SK-N-SH (cell line): ENCODE results near the gene C10orf90. TPM values are rescaled to one million over a fixed set of nuclear protein-coding genes. Genes with fewer than 3 reads are reported as not detected.

Source experiments
- CTCF ChIA-PET: fragments of 300-600, 350-600 bp; formaldehyde crosslinking; extraction: SDS; loops from one replicate; lab custom pipeline; 2021; lab: Yijun Ruan, JAX
- POLR2A ChIA-PET: fragments of 350-600 bp; sonication (Branson Sonifier 250); formaldehyde crosslinking; extraction: SDS; loops from one replicate; lab custom pipeline; 2020; ENCODE audit warnings: antibody characterized with exemption, inconsistent platforms; lab: Yijun Ruan, JAX
- DNase-seq: peaks from one replicate; pipeline ENCODE4 v3.0.0; 2012
- H2AFZ ChIP-seq: fragments of 200-600 bp; sonication (generic); 2 replicates; pipeline ENCODE4 v1.8.1; 2016; ENCODE audit warnings: antibody characterized with exemption, mild to moderate bottlenecking, low read depth
- H3F3A ChIP-seq: fragments of 200-600 bp; sonication (generic); replicated peaks from 2 replicates; pipeline ENCODE3; 2016; ENCODE audit warnings: antibody characterized with exemption, mild to moderate bottlenecking; ENCODE audit not compliant: insufficient read depth
- H3K27ac ChIP-seq, 2 experiments: fragments of 200-500 bp in 1 of 2; fragments of 200-600 bp in 1 of 2; sonication (Bioruptor generic) in 1 of 2; sonication (generic), shearing (Covaris generic) in 1 of 2; 2 replicates each; pipeline versions ENCODE4 v1.5.1 to v1.6.1; 2014 to 2016; ENCODE audit warnings: low read depth in 2 of 2, inconsistent platforms in 1 of 2, low read length in 1 of 2, mild to moderate bottlenecking in 1 of 2, mixed read lengths in 1 of 2
- H3K27me3 ChIP-seq: fragments of 200-600 bp; sonication (generic), shearing (Covaris generic); 2 replicates; pipeline ENCODE4 v1.6.1; 2016; ENCODE audit warnings: mixed run types; ENCODE audit not compliant: insufficient read depth
- H3K36me3 ChIP-seq, 2 experiments: fragments of 200-500 bp in 1 of 2; fragments of 200-600 bp in 1 of 2; sonication (Bioruptor generic) in 1 of 2; sonication (generic) in 1 of 2; replicated peaks in 1 of 2; 2 replicates each; pipeline versions ENCODE3 to v1.5.1; 2014 to 2016; ENCODE audit warnings: low read length in 1 of 2, mild to moderate bottlenecking in 1 of 2; ENCODE audit not compliant: insufficient read depth in 2 of 2, control insufficient read depth in 1 of 2
- H3K4me1 ChIP-seq, 2 experiments: fragments of 200-500 bp in 1 of 2; fragments of 200-600 bp in 1 of 2; sonication (Bioruptor generic) in 1 of 2; sonication (generic), shearing (Covaris generic) in 1 of 2; 2 replicates each; pipeline versions ENCODE4 v1.5.1 to v1.6.1; 2014 to 2016; ENCODE audit warnings: low read depth in 1 of 2, low read length in 1 of 2, mixed run types in 1 of 2; ENCODE audit not compliant: insufficient read depth in 2 of 2, control insufficient read depth in 1 of 2
- H3K4me2 ChIP-seq: fragments of 200-600 bp; sonication (generic), shearing (Covaris generic); 2 replicates; pipeline ENCODE4 v1.6.1; 2017; ENCODE audit warnings: mixed run types
- H3K4me3 ChIP-seq, 2 experiments: fragments of 200-500 bp in 1 of 2; fragments of 200-600 bp in 1 of 2; sonication (Bioruptor generic) in 1 of 2; sonication (generic), shearing (Covaris generic) in 1 of 2; 2 replicates each; pipeline versions ENCODE4 v1.5.1 to v1.8.1; 2014 to 2016; ENCODE audit warnings: low read depth in 2 of 2, inconsistent platforms in 1 of 2, low read length in 1 of 2, mild to moderate bottlenecking in 1 of 2, mixed read lengths in 1 of 2, moderate library complexity in 1 of 2
- H3K79me2 ChIP-seq: fragments of 200-600 bp; sonication (generic); 2 replicates; pipeline ENCODE4 v1.8.1; 2017; ENCODE audit warnings: mild to moderate bottlenecking; ENCODE audit not compliant: insufficient read depth
- H3K9ac ChIP-seq: fragments of 200-600 bp; sonication (generic); 2 replicates; pipeline ENCODE4 v1.6.1; 2017; ENCODE audit warnings: mixed run types
- H3K9me2 ChIP-seq: fragments of 200-600 bp; sonication (generic); 2 replicates; pipeline ENCODE4 v1.6.1; 2017; ENCODE audit warnings: mixed run types
- H3K9me3 ChIP-seq: fragments of 200-600 bp; sonication (generic); 2 replicates; pipeline ENCODE4 v1.6.1; 2017; ENCODE audit warnings: mixed run types, mild to moderate bottlenecking, moderate library complexity
- H4K20me1 ChIP-seq: fragments of 200-600 bp; sonication (generic); 2 replicates; pipeline ENCODE4 v1.6.1; 2017; ENCODE audit warnings: mild to moderate bottlenecking, mixed run types; ENCODE audit not compliant: insufficient read depth
- CHD2 ChIP-seq: fragments of 150-350 bp; IDR thresholded peaks from 2 replicates; pipeline ENCODE4 v1.6.1; 2018; ENCODE audit warnings: low read length; ENCODE audit not compliant: partially characterized antibody
- CTCF ChIP-seq: fragments of 200-600 bp; sonication (generic); IDR thresholded peaks from 2 replicates; pipeline ENCODE4 v1.6.1; 2017; ENCODE audit warnings: antibody characterized with exemption, mild to moderate bottlenecking, moderate library complexity
- ELF1 ChIP-seq: IDR thresholded peaks from 2 replicates; pipeline ENCODE4 v1.4.0; 2012
- EP300 ChIP-seq, 2 experiments: IDR thresholded peaks; 2 replicates each; pipeline versions ENCODE4 v1.4.0 to v1.6.1; 2012; ENCODE audit warnings: borderline replicate concordance in 1 of 2, low read depth in 1 of 2, low read length in 1 of 2
- FOSL2 ChIP-seq: IDR thresholded peaks from 2 replicates; pipeline ENCODE4 v1.4.0; 2012; ENCODE audit warnings: low read depth, mild to moderate bottlenecking, moderate library complexity, borderline replicate concordance
- FOXM1 ChIP-seq: IDR thresholded peaks from 2 replicates; pipeline ENCODE4 v1.4.0; 2012; ENCODE audit warnings: low read depth, mild to moderate bottlenecking
- GABPA ChIP-seq: IDR thresholded peaks from 2 replicates; pipeline ENCODE4 v1.4.0; 2012; ENCODE audit warnings: low read depth, mild to moderate bottlenecking
- GATA2 ChIP-seq: sonication (generic); formaldehyde crosslinking; IDR thresholded peaks from 2 replicates; pipeline ENCODE4 v1.5.0; 2020; ENCODE audit warnings: mild to moderate bottlenecking, missing genetic modification reagents
- JUND ChIP-seq: IDR thresholded peaks from 2 replicates; pipeline ENCODE4 v1.4.0; 2012
- MEF2A ChIP-seq: IDR thresholded peaks from 2 replicates; pipeline ENCODE4 v1.4.0; 2012; ENCODE audit warnings: low read depth, borderline replicate concordance
- MXI1 ChIP-seq: IDR thresholded peaks from 2 replicates; pipeline ENCODE4 v1.6.1; 2012; ENCODE audit warnings: mild to moderate bottlenecking, low read depth, low read length, improper control_type of control experiment
- NFIC ChIP-seq: IDR thresholded peaks from 2 replicates; pipeline ENCODE4 v1.4.0; 2012; ENCODE audit warnings: borderline replicate concordance
- NRF1 ChIP-seq: IDR thresholded peaks from 2 replicates; pipeline ENCODE4 v1.6.1; 2012; ENCODE audit warnings: low read depth, mild to moderate bottlenecking, low read length
- POLR2AphosphoS5 ChIP-seq: IDR thresholded peaks from 2 replicates; pipeline ENCODE4 v1.6.1; 2012; ENCODE audit warnings: low read depth, low read length
- RCOR1 ChIP-seq: fragments of 150-350 bp; IDR thresholded peaks from 2 replicates; pipeline ENCODE4 v1.6.1; 2017; ENCODE audit warnings: antibody characterized with exemption, low read length
- REST ChIP-seq: IDR thresholded peaks from 2 replicates; pipeline ENCODE4 v1.6.1; 2012; ENCODE audit warnings: mild to moderate bottlenecking, low read depth, low read length, moderate library complexity
- RFX5 ChIP-seq: IDR thresholded peaks from 2 replicates; pipeline ENCODE4 v1.6.1; 2012; ENCODE audit warnings: mild to moderate bottlenecking, improper control_type of control experiment, low read length
- RXRA ChIP-seq: IDR thresholded peaks from 2 replicates; pipeline ENCODE4 v1.4.0; 2012; ENCODE audit warnings: low read depth, mild to moderate bottlenecking, borderline replicate concordance
- SIN3A ChIP-seq: IDR thresholded peaks from 2 replicates; pipeline ENCODE4 v1.6.1; 2012; ENCODE audit warnings: low read depth, mild to moderate bottlenecking, low read length, moderate library complexity, borderline replicate concordance
- TAF1 ChIP-seq: IDR thresholded peaks from 2 replicates; pipeline ENCODE4 v1.6.1; 2012; ENCODE audit warnings: low read depth, mild to moderate bottlenecking, low read length, moderate library complexity, borderline replicate concordance
- TCF12 ChIP-seq: IDR thresholded peaks from 2 replicates; pipeline ENCODE4 v1.4.0; 2012
- YY1 ChIP-seq: IDR thresholded peaks from 2 replicates; pipeline ENCODE4 v1.4.0; 2012; ENCODE audit warnings: low read depth, mild to moderate bottlenecking
- ZBTB33 ChIP-seq: IDR thresholded peaks from 2 replicates; pipeline ENCODE4 v1.4.0; 2012; ENCODE audit warnings: low read depth, borderline replicate concordance
- WGBS: methylation state at CpG from one replicate; pipeline ENCODE4 v1.1.6; 2017; ENCODE audit warnings: low lambda C conversion rate; 5-methylcytosine and 5-hydroxymethylcytosine counted together
- polyA plus RNA-seq, 3 experiments: library from polyadenylated mRNA; depleted of rRNA; stranded (reverse); fragments of >200 nt; gene quantifications; 2 replicates each; pipeline ENCODE4 v1.2.3, GENCODE V29; 2012
- TF ChIP-seq, protein P1 (sequence below): IDR thresholded peaks from 2 replicates; pipeline ENCODE4 v1.4.0; 2012; ENCODE audit warnings: low read depth, borderline replicate concordance
- TF ChIP-seq, protein P2 (sequence below): IDR thresholded peaks from 2 replicates; pipeline ENCODE4 v1.4.0; 2012; ENCODE audit warnings: low read depth
- TF ChIP-seq, protein P3 (sequence below): fragments of 150-350 bp; IDR thresholded peaks from 2 replicates; pipeline ENCODE4 v1.6.1; 2017; ENCODE audit warnings: antibody characterized with exemption, low read length, low read depth, borderline replicate concordance

Gene C10orf90
- polyA plus RNA-seq, 1 of the 3 experiments (the other 2 are of a cell fraction): 0.21 TPM

- no peaks in the 10 kb centered on the region for H3K27me3 ChIP-seq
- no peaks in the 10 kb centered on the region for H3K9me2 ChIP-seq
- 15% methylated on average over 4 of the region's 4 CpGs for WGBS
- peaks cover 17% of the 10 kb centered on the region for H3F3A ChIP-seq
- ChIA-PET CTCF (interaction anchor here (0.9 to 1.6 kb wide), 3 partner anchors 20 to 105 kb away, joined by 3 to 5 read pairs (median 4); no protein-coding TSS in a partner anchor), POLR2A (no interaction called here)
- H2AFZ ChIP-seq: peak overlapping the region; percentile 48; the same call in 1 of the 2 replicates
- no peak overlapping the region for H3K4me2 ChIP-seq
- no peaks in the 10 kb centered on the region for H3K36me3 ChIP-seq
- peaks cover 16 to 40% of the 10 kb centered on the region in 2 experiments for H3K4me1 ChIP-seq
- no peaks in the 10 kb centered on the region for H3K79me2 ChIP-seq
- H3K9ac ChIP-seq: no peak overlapping the region
- H3K4me3 ChIP-seq: no peak overlapping the region
- H3K27ac ChIP-seq: peak overlapping the region; percentile 96 to 98
- no peaks in the 10 kb centered on the region for H4K20me1 ChIP-seq
- peak; percentile 65 for DNase-seq
- H3K9me3 ChIP-seq: no peaks in the 10 kb centered on the region
- peak; percentile 54 for TF ChIP-seq CHD2
- no peak for TF ChIP-seq GABPA
- no peak for TF ChIP-seq MEF2A
- TF ChIP-seq, protein P1, sequence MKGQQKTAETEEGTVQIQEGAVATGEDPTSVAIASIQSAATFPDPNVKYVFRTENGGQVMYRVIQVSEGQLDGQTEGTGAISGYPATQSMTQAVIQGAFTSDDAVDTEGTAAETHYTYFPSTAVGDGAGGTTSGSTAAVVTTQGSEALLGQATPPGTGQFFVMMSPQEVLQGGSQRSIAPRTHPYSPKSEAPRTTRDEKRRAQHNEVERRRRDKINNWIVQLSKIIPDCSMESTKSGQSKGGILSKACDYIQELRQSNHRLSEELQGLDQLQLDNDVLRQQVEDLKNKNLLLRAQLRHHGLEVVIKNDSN: no peak
- peak; percentile 20; the same call in 1 of the 2 replicates for TF ChIP-seq NFIC
- TF ChIP-seq YY1: no peak
- no peak for TF ChIP-seq FOSL2
- TF ChIP-seq NRF1: no peak
- no peak for TF ChIP-seq TAF1
- no peak for TF ChIP-seq RXRA
- TF ChIP-seq RCOR1: peak; percentile 90
- no peak for TF ChIP-seq SIN3A
- TF ChIP-seq JUND: peak; percentile 36
- peak; percentile 89 for TF ChIP-seq GATA2
- TF ChIP-seq, protein P2, sequence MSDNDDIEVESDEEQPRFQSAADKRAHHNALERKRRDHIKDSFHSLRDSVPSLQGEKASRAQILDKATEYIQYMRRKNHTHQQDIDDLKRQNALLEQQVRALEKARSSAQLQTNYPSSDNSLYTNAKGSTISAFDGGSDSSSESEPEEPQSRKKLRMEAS: no peak
- no peak for TF ChIP-seq MXI1
- no peak for TF ChIP-seq ELF1
- peak; percentile 57 to 96; a peak in 3 of 4 replicates for TF ChIP-seq EP300 (IDR thresholded peaks at IDR 0.05; ENCODE audit: borderline replicate concordance in 1 of 2, low read depth in 1 of 2, low read length in 1 of 2)
- peak; percentile 89 for TF ChIP-seq TCF12
- TF ChIP-seq RFX5: no peak
- TF ChIP-seq, protein P3, sequence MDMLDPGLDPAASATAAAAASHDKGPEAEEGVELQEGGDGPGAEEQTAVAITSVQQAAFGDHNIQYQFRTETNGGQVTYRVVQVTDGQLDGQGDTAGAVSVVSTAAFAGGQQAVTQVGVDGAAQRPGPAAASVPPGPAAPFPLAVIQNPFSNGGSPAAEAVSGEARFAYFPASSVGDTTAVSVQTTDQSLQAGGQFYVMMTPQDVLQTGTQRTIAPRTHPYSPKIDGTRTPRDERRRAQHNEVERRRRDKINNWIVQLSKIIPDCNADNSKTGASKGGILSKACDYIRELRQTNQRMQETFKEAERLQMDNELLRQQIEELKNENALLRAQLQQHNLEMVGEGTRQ: no peak
- no peak for TF ChIP-seq REST
- peak; percentile 37; the same call in 1 of the 2 replicates for TF ChIP-seq POLR2AphosphoS5
- no peak for TF ChIP-seq FOXM1
- TF ChIP-seq CTCF: no peak
- no peak for TF ChIP-seq ZBTB33
These were observed 271.6 kb downstream of the C10orf90 start for GRCh38 chr10:126398924-126399323.
